MM.1S (cell line): ENCODE measurements around the gene STK38L.

Experiments used
- CTCF ChIP-seq: fragments of 300-600 bp; sonication (generic); IDR thresholded peaks from 2 replicates; pipeline ENCODE4 v1.5.1; 2016; ENCODE audit warnings: antibody characterized with exemption, low read length, mixed read lengths
- EZH2 ChIP-seq: fragments of 300-600 bp; sonication (generic); optimal IDR thresholded peaks from 2 replicates; pipeline ENCODE3; 2017; ENCODE audit warnings: low read depth, mild to moderate bottlenecking, antibody characterized with exemption, low read length, mixed read lengths
- EZH2phosphoT487 ChIP-seq: fragments of 300-600 bp; sonication (generic); IDR thresholded peaks from 2 replicates; pipeline ENCODE4 v1.6.1; 2018; ENCODE audit warnings: antibody characterized with exemption, low read length

- no peak for TF ChIP-seq CTCF
- TF ChIP-seq EZH2, result no peak
- TF ChIP-seq EZH2phosphoT487, result no peak
Observed at GRCh38 chr12:27198036-27198435, 46.0 kb upstream of the STK38L start.
